ENCODE data around the gene MRPL38. TPM values are rescaled to one million over a fixed set of nuclear protein-coding genes. Genes with fewer than 3 reads are reported as not detected.

The MRPL38 gene
- total and polyA plus RNA-seq, 8 donors: 9.3 to 244 (median 52.2) TPM

- Histone ChIP-seq H3K4me3 (peak overlapping the region; percentile 59 to 71 (median 70)), H3K27ac (peak overlapping the region; percentile 91 to 96 (median 93)), H3K36me3 (peaks cover 8 to 23% (median 18%) of the 10 kb centered on the region in 4 donors), H3K9me3 (no peaks in the 10 kb centered on the region), H3K27me3 (peaks cover 0 to 14% (median 0%) of the 10 kb centered on the region in 3 donors), H3K4me1 (peaks cover 47 to 75% (median 68%) of the 10 kb centered on the region in 4 donors)
- WGBS, 5 donors: 7 to 14% (median 10%) methylated on average over 5 to 26 of the region's 26 CpGs
- intact Hi-C loops (cut with DNase I; ENCODE audit: low total_unique reads): no loop called here
- DNase-seq: peak; percentile 79 to 87
- TF ChIP-seq POLR2AphosphoS5 (IDR thresholded peaks at IDR 0.05): peak in 2 of 3 donors; percentile 49 to 87
- TF ChIP-seq EP300 (IDR thresholded peaks at IDR 0.05): no peak
- peak in 1 of 7 experiments; percentile 23 for TF ChIP-seq CTCF (IDR thresholded peaks at IDR 0.05)
These were observed 28.3 kb downstream of the MRPL38 start for GRCh38 chr17:75876190-75876937.

GRCh38 chr17:75875940-75876189, 28.8 kb downstream of the MRPL38 start:
- TF ChIP-seq POLR2AphosphoS5 (IDR thresholded peaks at IDR 0.05) (no peak), EP300 (IDR thresholded peaks at IDR 0.05) (peak; percentile 6)
- Histone ChIP-seq H3K4me1 (peaks cover 47 to 76% (median 70%) of the 10 kb centered on the region in 4 donors), H3K4me3 (peak overlapping the region; percentile 59 to 71 (median 70)), H3K27ac (peak overlapping the region; percentile 91 to 96 (median 93)), H3K36me3 (peaks cover 8 to 23% (median 18%) of the 10 kb centered on the region in 4 donors), H3K27me3 (peaks cover 0 to 14% (median 0%) of the 10 kb centered on the region in 3 donors), H3K9me3 (no peaks in the 10 kb centered on the region)
- intact Hi-C loops (cut with DNase I; ENCODE audit: low total_unique reads): no loop called here
- DNase-seq: no peak
- WGBS, 5 donors: 30 to 62% (median 36%) methylated on average over 1 to 5 of the region's 5 CpGs; no CpG with 5 or more reads in 1 of the 5 donors

DNA sequence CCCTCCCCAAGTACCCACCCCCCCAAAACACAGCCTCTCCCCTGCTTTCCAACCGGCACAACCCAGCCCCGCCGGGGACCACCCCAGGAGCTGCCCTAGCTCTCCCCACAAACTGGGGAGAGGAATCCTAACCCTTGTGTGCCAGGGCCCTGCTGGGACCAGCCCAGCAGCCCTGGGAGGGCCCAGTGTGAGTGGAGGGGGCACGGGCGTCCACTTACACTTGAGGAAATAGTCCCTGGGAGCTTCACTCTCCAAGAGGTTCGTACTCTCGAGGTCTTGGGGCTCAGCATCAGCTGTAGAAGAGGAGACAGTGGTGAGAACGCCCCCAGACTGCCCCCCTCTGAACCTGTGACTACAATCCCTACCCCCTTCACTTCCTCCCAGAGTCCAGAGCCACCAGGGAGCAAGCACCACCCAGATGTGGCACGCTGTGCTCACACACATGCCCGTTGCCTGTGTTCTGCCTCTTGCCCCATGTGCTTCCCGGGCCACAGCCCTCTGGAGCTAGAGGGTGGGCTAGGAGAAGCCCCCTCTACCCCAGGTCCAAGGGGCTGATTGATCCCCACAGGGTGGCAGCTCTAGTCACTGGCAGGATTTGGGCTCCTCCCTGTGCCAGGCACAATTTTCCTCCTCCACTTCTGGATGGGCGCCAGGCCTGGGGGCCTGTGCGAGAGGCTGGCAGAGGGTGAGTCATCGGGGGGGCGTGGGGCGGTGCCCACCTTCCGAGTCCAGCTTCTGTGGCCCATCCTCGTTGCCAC, 29.3 kb downstream of the MRPL38 start:
- H3K27ac ChIP-seq: peak overlapping the region; percentile 91 to 96 (median 93)
- H3K36me3 ChIP-seq: peaks cover 8 to 23% (median 18%) of the 10 kb centered on the region in 4 donors
- H3K27me3 ChIP-seq: peaks cover 0 to 14% (median 0%) of the 10 kb centered on the region in 3 donors
- WGBS, 5 donors: 46 to 65% (median 54%) methylated on average over 9 to 18 of the region's 18 CpGs
- H3K4me1 ChIP-seq: peaks cover 47 to 81% (median 73%) of the 10 kb centered on the region in 4 donors
- peak overlapping the region; percentile 59 to 71 (median 70) for H3K4me3 ChIP-seq
- no peak for TF ChIP-seq EP300 (IDR thresholded peaks at IDR 0.05)
- TF ChIP-seq POLR2A (IDR thresholded peaks at IDR 0.05): no peak
- TF ChIP-seq POLR2AphosphoS5 (IDR thresholded peaks at IDR 0.05): no peak
- TF ChIP-seq CTCF (IDR thresholded peaks at IDR 0.05): no peak
- no peaks in the 10 kb centered on the region for H3K9me3 ChIP-seq
- intact Hi-C loops (cut with DNase I; ENCODE audit: low total_unique reads): no loop called here
- DNase-seq: peak; percentile 60 to 72

- Histone ChIP-seq H3K9me3 (no peaks in the 10 kb centered on the region), H3K4me3 (no peak overlapping the region), H3K36me3 (peaks cover 8 to 23% (median 18%) of the 10 kb centered on the region in 4 donors), H3K27ac (peak overlapping the region; percentile 91 to 96 (median 93)), H3K4me1 (peaks cover 51 to 89% (median 80%) of the 10 kb centered on the region in 4 donors), H3K27me3 (peaks cover 0 to 14% (median 0%) of the 10 kb centered on the region in 3 donors)
- 89 to 95% (median 92%) methylated on average over 22 to 38 of the region's 38 CpGs for WGBS, 5 donors
- no peak for DNase-seq
- TF ChIP-seq CTCF (IDR thresholded peaks at IDR 0.05) (no peak), POLR2A (IDR thresholded peaks at IDR 0.05) (no peak), EP300 (IDR thresholded peaks at IDR 0.05) (no peak), POLR2AphosphoS5 (IDR thresholded peaks at IDR 0.05) (no peak)
- intact Hi-C loops (cut with DNase I; ENCODE audit: low total_unique reads): no loop called here
These were observed 30.1 kb downstream of the MRPL38 start for GRCh38 chr17:75874323-75875181.
